Muscle layer of duodenum (tissue), 2 donors: ENCODE results near the gene RNASET2.
"Not testable (repeated sequence)": the region's sequence is repeated elsewhere in the genome, so short reads cannot be mapped to it uniquely, and the experiment has no call there.

Experiments
- H3K27ac ChIP-seq: one replicate; pipeline ENCODE4 v1.7.0; 2013; ENCODE audit warnings: mild to moderate bottlenecking, low read length
- H3K27me3 ChIP-seq: one replicate; pipeline ENCODE4 v1.7.0; 2013; ENCODE audit warnings: low read depth, mild to moderate bottlenecking, control low read depth, low read length
- H3K36me3 ChIP-seq, 2 donors: one replicate each; pipeline ENCODE4 v1.7.0; 2013; ENCODE audit warnings: low read length in 2 of 2, control low read depth in 1 of 2, mild to moderate bottlenecking in 1 of 2; ENCODE audit not compliant: insufficient read depth in 2 of 2, control insufficient read depth in 1 of 2
- H3K4me1 ChIP-seq, 2 donors: one replicate each; pipeline ENCODE4 v1.7.0; 2013; ENCODE audit warnings: low read length in 2 of 2, mild to moderate bottlenecking in 2 of 2, control low read depth in 1 of 2, moderate library complexity in 1 of 2; ENCODE audit not compliant: insufficient read depth in 2 of 2, control insufficient read depth in 1 of 2
- H3K4me3 ChIP-seq, 2 donors: one replicate each; pipeline ENCODE4 v1.7.0; 2013; ENCODE audit warnings: low read length in 2 of 2, low read depth in 1 of 2, mild to moderate bottlenecking in 1 of 2
- H3K9me3 ChIP-seq, 2 donors: one replicate each; pipeline ENCODE4 v1.7.0; 2013; ENCODE audit warnings: low read length in 2 of 2, control low read depth in 1 of 2, mild to moderate bottlenecking in 1 of 2; ENCODE audit not compliant: control insufficient read depth in 1 of 2
- donor health status: healthy.

RNASET2 gene

DNA sequence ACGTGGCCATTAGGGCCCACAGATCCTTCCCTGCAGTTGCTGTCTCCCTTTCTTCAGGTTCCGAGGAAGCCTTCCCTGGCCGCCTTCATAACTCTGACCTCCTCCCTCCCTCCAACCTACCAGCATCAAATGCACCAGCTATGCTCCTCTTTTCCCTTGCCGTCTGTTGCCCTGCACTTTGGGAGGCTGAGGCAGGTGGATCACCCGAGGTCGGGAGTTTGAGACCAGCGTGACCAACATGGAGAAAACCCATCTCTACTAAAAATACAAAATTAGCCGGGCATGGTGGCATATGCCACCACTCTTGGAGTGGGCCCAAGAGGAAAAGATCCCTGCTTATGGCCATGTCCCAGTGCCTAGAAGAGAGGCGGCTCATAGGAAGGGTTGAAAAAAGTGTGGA, 31.8 kb downstream of the RNASET2 start:
- H3K27ac ChIP-seq, result no peak overlapping the region
- H3K4me3 ChIP-seq, result no peak overlapping the region
- peaks cover 8 to 11% of the 10 kb centered on the region in 2 donors for H3K36me3 ChIP-seq
- H3K9me3 ChIP-seq, result no peaks in the 10 kb centered on the region
- H3K4me1 ChIP-seq, result no peaks in the 10 kb centered on the region
- no peaks in the 10 kb centered on the region for H3K27me3 ChIP-seq

DNA sequence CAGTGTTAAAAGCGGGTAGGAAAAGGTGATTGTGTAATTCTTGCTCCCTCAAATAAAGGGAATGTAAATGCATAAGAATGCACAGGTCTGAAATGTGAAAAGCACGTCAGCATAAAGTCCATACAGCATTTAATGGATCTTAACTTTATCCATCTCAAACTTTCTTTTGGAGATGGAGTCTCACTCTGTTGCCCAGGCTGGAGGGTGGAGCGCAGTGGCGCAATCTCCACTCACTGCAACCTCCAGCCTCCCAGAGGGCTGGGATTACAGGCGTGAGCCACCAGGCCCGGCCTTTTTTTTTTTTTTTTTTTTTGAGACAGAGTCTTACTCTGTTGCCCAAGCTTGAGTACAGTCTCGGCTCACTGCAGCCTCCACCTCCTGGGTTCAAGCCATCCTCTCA, 33.4 kb downstream of the RNASET2 start:
- H3K27me3 ChIP-seq, result no peaks in the 10 kb centered on the region
- H3K4me3 ChIP-seq, result no peak overlapping the region
- H3K36me3 ChIP-seq, result no peaks in the 10 kb centered on the region
- no peaks in the 10 kb centered on the region for H3K4me1 ChIP-seq
- H3K9me3 ChIP-seq, result no peaks in the 10 kb centered on the region
- no peak overlapping the region for H3K27ac ChIP-seq

DNA sequence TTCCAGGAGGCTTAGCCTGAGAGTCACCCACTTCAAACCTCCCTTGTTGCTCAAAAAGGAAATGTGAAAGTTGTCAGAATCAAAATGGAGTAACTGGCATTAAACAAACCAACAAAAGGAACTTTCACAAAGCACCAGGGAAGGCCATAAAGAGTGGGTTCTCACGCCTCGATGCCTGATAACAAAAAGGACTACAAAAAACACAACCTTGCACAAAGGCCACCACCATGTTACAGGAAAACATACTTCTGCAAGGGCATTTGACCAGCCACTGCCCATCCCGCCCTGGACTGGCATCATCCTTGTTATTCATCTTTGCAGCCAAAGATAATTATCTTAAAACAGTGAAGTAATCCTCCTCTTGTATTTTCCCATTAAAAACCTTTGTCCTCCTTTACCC, 34.8 kb downstream of the RNASET2 start:
- Histone ChIP-seq H3K27me3 (no peaks in the 10 kb centered on the region), H3K36me3 (no peaks in the 10 kb centered on the region), H3K4me1 (no peaks in the 10 kb centered on the region), H3K27ac (no peak overlapping the region), H3K9me3 (no peaks in the 10 kb centered on the region), H3K4me3 (no peak overlapping the region)

DNA sequence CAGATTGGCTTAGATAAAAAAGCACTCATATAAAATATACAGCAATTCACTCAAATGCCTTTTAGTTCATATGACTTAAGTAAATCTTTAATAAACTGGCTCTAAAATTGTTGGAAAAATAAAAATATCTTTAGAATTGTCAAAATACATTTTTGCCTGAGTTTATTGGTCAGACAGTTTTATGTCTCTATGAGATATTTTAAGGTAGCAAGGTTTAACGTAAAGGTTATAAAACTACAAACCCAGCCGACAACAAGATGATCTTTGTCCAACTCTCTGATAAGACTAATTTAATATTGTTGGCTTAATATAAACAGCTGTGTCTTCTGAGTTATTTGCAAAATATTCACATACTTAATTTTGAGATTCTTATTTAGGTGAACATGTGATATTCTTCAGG, 39.5 kb downstream of the RNASET2 start:
- Histone ChIP-seq H3K27ac (no peak overlapping the region), H3K4me1 (no peaks in the 10 kb centered on the region), H3K4me3 (no peak overlapping the region), H3K9me3 (no peaks in the 10 kb centered on the region), H3K27me3 (no peaks in the 10 kb centered on the region), H3K36me3 (no peaks in the 10 kb centered on the region)

DNA sequence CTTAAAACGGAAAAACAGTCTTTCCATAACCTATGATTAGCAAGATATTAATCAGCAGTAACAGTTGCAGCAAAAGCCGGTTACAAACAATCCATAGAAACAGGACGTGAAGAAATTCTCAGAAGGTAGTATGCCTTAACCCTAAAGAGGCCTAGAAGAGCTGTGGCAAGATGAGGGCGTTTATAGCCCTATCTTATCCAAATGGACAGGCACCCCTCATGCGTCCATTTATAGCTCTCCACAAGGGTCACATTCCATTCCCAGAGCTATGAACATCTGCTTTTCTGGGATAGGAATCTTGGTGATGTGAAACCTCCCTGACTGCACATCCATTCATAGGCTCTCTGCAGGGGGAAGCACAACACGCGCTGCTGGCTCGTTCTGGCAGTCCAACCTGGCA, 40.9 kb downstream of the RNASET2 start:
- H3K4me3 ChIP-seq, H3K27me3 ChIP-seq, H3K27ac ChIP-seq, H3K4me1 ChIP-seq, H3K9me3 ChIP-seq, H3K36me3 ChIP-seq: not testable (repeated sequence)

DNA sequence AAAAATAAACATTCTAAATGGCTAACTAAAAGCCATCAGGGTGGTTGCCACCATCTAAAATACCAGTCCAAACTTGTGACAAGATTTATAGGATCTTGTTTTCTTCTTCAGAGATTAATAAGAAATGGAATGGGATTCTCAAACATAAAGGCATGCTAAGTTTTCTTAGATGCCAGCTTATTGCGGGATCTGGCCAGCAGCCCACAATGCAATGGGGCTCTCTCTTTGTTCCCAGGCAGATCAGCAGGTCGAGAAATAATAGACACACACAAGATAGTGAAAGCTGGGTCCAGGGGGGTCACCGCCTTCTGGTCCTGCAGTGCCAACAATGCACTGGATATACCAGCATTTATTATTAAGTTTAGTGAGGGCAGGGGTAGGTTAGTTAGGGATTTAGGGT, 41.4 kb downstream of the RNASET2 start:
- not testable (repeated sequence) for H3K4me1 ChIP-seq, H3K9me3 ChIP-seq, H3K36me3 ChIP-seq, H3K27ac ChIP-seq, H3K4me3 ChIP-seq, H3K27me3 ChIP-seq

DNA sequence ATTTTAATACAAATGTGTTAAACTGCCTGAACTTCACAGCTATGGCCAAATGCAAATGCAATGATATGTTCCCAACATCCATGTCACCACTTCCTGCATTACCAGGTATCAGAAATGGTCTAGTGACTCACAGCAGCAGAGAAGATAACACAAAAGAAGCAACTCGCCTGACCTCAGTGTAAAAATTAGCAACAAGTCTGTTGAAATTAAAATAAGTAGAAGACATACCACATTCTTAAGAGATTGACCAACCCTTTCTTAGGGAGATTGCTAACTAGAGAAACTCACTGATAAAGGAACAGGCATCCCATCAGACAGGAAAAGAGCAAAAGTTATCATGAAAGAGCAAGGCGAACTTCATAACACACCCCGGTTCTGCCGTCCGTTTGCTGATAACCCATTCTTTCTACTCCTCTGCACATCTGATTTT, 45.1 kb downstream of the RNASET2 start:
- no peaks in the 10 kb centered on the region for H3K36me3 ChIP-seq
- no peak overlapping the region for H3K4me3 ChIP-seq
- H3K9me3 ChIP-seq, result no peaks in the 10 kb centered on the region
- H3K27ac ChIP-seq, result no peak overlapping the region
- H3K4me1 ChIP-seq, result no peaks in the 10 kb centered on the region
- H3K27me3 ChIP-seq, result no peaks in the 10 kb centered on the region

DNA sequence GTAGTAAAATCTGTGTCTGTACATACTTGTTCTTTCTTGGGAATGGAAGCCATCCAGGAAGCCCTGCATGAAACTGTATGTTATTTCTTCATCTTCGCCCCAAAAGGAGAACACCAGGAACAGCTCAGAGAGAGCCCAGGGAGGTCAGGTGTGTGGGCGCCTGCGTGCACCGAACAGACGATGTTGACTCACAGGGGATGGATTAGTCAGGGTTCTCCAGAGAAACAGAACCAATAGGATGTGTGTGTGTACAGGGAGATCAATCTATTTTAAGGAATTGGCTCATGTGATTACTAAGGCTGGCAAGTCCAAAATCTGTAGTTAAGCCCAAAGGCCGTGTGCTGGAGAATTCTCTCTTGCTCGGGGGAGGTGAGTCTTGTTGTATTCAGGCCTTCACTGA, 45.7 kb downstream of the RNASET2 start:
- H3K27me3 ChIP-seq, result no peaks in the 10 kb centered on the region
- no peaks in the 10 kb centered on the region for H3K4me1 ChIP-seq
- H3K27ac ChIP-seq, result no peak overlapping the region
- no peaks in the 10 kb centered on the region for H3K36me3 ChIP-seq
- H3K9me3 ChIP-seq, result no peaks in the 10 kb centered on the region
- no peak overlapping the region for H3K4me3 ChIP-seq

DNA sequence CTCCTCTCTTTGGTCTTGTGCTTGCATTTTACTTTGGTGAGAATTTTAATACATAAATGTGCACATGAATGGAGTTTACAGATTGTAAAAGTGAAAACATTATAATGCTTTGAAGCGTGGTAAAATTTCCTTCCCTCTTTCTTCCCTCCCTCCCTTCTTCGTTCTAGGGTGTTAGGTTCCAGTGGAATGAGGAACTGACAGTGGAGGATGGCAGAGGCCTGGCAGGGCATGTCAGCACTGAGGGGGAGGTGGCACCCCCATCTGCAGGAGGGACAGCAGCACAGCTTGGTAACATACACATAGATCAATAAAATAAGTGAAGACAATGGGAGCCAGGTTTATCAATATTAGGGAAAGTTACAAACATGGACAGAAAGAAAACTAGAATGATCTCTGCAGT, 47.5 kb downstream of the RNASET2 start:
- no peak overlapping the region for H3K27ac ChIP-seq
- no peaks in the 10 kb centered on the region for H3K9me3 ChIP-seq
- H3K4me1 ChIP-seq, result no peaks in the 10 kb centered on the region
- H3K27me3 ChIP-seq, result no peaks in the 10 kb centered on the region
- no peaks in the 10 kb centered on the region for H3K36me3 ChIP-seq
- H3K4me3 ChIP-seq, result no peak overlapping the region

DNA sequence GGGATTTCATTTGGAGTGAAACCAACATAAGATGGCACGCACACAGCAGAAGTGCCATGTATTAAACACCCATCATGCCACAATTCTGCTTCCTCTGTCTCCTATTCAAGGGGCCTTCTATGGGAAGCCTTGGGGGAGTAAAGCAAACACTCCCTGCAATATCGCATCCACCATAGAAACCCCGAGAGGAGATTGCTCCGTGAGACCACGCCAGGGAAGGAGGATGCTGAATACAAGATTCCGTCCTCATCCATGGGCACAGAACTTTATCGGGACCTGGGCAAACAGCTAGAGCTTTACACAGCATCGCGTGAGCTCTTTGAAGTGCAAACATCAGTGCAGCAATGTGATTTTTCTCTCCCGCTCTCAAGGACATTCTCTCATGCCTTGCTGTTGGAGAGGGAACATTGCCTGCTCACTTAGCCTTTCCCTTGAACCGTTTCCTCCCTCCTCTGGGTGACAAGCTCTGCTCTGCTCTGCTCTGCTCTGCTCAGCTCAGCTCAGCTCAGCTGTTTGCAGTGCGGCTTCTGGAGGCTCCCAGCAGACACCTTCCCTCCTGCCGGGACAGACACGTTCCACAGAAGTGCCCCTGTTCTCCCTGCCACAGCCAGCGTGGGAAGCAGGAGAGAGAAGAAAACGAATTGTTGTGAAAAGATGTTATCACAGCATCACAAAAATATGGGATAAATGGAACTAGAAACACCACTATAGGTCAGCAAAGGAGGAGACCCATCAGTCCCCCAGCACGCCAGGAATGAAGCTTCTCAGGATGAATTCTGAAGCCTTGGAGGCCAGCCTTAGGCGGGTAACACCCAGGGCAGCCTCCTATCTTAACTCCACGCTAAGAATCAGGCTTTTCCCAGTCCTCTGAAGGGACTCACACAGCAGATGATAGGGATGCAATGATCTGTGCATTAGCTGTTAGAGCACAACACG, 48.2 kb downstream of the RNASET2 start:
- no peaks in the 10 kb centered on the region for H3K9me3 ChIP-seq
- no peak overlapping the region for H3K4me3 ChIP-seq
- no peak overlapping the region for H3K27ac ChIP-seq
- H3K27me3 ChIP-seq, result no peaks in the 10 kb centered on the region
- no peaks in the 10 kb centered on the region for H3K36me3 ChIP-seq
- no peaks in the 10 kb centered on the region for H3K4me1 ChIP-seq

DNA sequence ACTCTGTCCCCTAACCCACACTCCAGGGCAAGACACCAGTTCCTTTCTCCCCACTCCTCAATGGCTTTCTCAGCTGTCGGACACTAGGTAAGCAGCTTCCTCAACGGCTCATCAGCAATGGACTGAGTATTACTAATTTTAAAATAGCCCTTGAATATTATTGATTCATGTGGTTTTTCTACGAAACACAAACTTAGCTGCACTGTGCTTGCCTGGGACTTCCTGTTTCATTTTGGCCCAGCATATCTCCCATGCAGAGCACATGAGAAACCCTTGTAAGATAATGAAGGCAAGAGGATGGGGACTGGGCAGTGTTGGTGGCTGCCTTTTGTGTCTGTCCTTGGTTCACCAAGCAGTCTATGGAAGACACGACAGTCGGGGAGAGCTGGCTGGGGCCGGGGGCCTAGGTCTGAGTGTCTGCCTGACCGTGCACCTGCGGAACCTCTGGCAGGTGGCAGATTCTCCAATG, 48.9 kb downstream of the RNASET2 start:
- H3K36me3 ChIP-seq, result no peaks in the 10 kb centered on the region
- H3K27ac ChIP-seq, result no peak overlapping the region
- H3K9me3 ChIP-seq, result no peaks in the 10 kb centered on the region
- H3K4me1 ChIP-seq, result no peaks in the 10 kb centered on the region
- H3K27me3 ChIP-seq, result no peaks in the 10 kb centered on the region
- H3K4me3 ChIP-seq, result no peak overlapping the region
